HepG2 (cell line): ENCODE data around the gene LRGUK. TPM values are rescaled to one million over a fixed set of nuclear protein-coding genes. Genes with fewer than 3 reads are reported as not detected.

Source experiments
- ATAC-seq: fragments of 200-7000 bp; cut with Tn5 transposase; 3 replicates; pipeline ENCODE4 v1.9.1; 2020; ENCODE audit warnings: mild to moderate bottlenecking, moderate library complexity
- BruUV-seq: library from RNA; stranded (reverse); fragments of 400-500 nt; replicated peaks from 2 replicates; lab custom pipeline; 2021; lab: Mats Ljungman, UMichigan
- CTCF ChIA-PET: fragments of 300-600 bp; formaldehyde crosslinking; extraction: SDS; loops from one replicate; lab custom pipeline; 2021; ENCODE audit warnings: low total read pairs, inconsistent platforms, low intra/inter-chr PET ratio; lab: Yijun Ruan, JAX
- POLR2A ChIA-PET: fragments of 350-600 bp; sonication (Branson Sonifier 250); formaldehyde crosslinking; loops from one replicate; lab custom pipeline; 2020; ENCODE audit warnings: antibody characterized with exemption, inconsistent platforms; lab: Yijun Ruan, JAX
- DNase-seq: peaks from one replicate; pipeline ENCODE4 v3.0.0-alpha.2; 2015; ENCODE audit warnings: low spot score
- FAIRE-seq: peaks from 3 replicates; lab custom pipeline; 2011; peaks lifted over from hg19 to GRCh38; lab: Jason Lieb, UNC
- H2AFZ ChIP-seq: one replicate; pipeline ENCODE4 v1.6.1; 2011; ENCODE audit warnings: low read length, inconsistent platforms
- H3K27ac ChIP-seq: fragments of 300-600 bp; 3 replicates; pipeline ENCODE4 v1.8.0; 2011; ENCODE audit warnings: mixed run types, mild to moderate bottlenecking, mixed read lengths, low read length, inconsistent platforms; ENCODE audit not compliant: insufficient read depth; ENCODE audit errors: extremely low read length
- H3K27me3 ChIP-seq, 2 experiments: fragments of 200-600 bp in 1 of 2; 2 replicates in 1 of 2; 3 replicates in 1 of 2; pipeline versions ENCODE4 v1.6.0 to v1.8.0; 2011; ENCODE audit warnings: low read length in 2 of 2, mild to moderate bottlenecking in 2 of 2, moderate library complexity in 2 of 2, inconsistent platforms in 1 of 2; ENCODE audit not compliant: insufficient read depth in 2 of 2, control insufficient read depth in 1 of 2
- H3K36me3 ChIP-seq, 2 experiments: fragments of 200-600 bp in 1 of 2; replicated peaks in 1 of 2; 2 replicates in 1 of 2; 3 replicates in 1 of 2; pipeline versions ENCODE4 v1.5.1 to v1.8.0; 2011; ENCODE audit warnings: low read length in 2 of 2, inconsistent platforms in 1 of 2; ENCODE audit not compliant: insufficient read depth in 2 of 2, control insufficient read depth in 1 of 2
- H3K4me1 ChIP-seq: 2 replicates; pipeline ENCODE4 v1.5.1; 2012; ENCODE audit warnings: low read length, inconsistent platforms; ENCODE audit not compliant: insufficient read depth
- H3K4me2 ChIP-seq: 2 replicates; pipeline ENCODE4 v1.6.0; 2011; ENCODE audit warnings: low read depth, low read length, inconsistent platforms
- H3K4me3 ChIP-seq, 3 experiments: fragments of 200-600 bp in 1 of 3; sonication (generic), shearing (Covaris generic) in 1 of 3; replicated peaks in 1 of 3; 2 replicates each; pipeline ENCODE4 v1.5.1; 2011 to 2016; ENCODE audit warnings: low read length in 3 of 3, inconsistent platforms in 2 of 3, low read depth in 2 of 3, mild to moderate bottlenecking in 2 of 3, control low read depth in 1 of 3, mixed read lengths in 1 of 3; ENCODE audit not compliant: insufficient read depth in 1 of 3
- H3K79me2 ChIP-seq: one replicate; pipeline ENCODE4 v1.6.1; 2011; ENCODE audit warnings: low read length, inconsistent platforms; ENCODE audit not compliant: insufficient read depth
- H3K9ac ChIP-seq: 2 replicates; pipeline ENCODE4 v1.6.0; 2011; ENCODE audit warnings: mild to moderate bottlenecking, low read depth, low read length, inconsistent platforms; ENCODE audit not compliant: insufficient read depth
- H3K9me3 ChIP-seq: 2 replicates; pipeline ENCODE4 v1.5.1; 2012; ENCODE audit warnings: mild to moderate bottlenecking, low read length
- H4K20me1 ChIP-seq: 2 replicates; pipeline ENCODE4 v1.6.0; 2011; ENCODE audit warnings: inconsistent platforms, mild to moderate bottlenecking, low read length, moderate library complexity; ENCODE audit not compliant: insufficient read depth
- BCLAF1 ChIP-seq: fragments of 450-650 bp; IDR thresholded peaks from 2 replicates; pipeline ENCODE4 v1.6.1; 2017; ENCODE audit warnings: mild to moderate bottlenecking
- CBX5 ChIP-seq: sonication (generic); formaldehyde crosslinking; IDR thresholded peaks from 2 replicates; pipeline ENCODE4 v1.4.0; 2020; ENCODE audit warnings: missing genetic modification reagents, borderline replicate concordance
- HMGA1 ChIP-seq: sonication (generic); formaldehyde crosslinking; conservative IDR thresholded peaks from 2 replicates; pipeline ENCODE4 v1.4.0; 2020; ENCODE audit warnings: missing genetic modification reagents
- MAZ ChIP-seq, 2 experiments: sonication (generic) in 1 of 2; formaldehyde crosslinking in 1 of 2; IDR thresholded peaks; 2 replicates each; pipeline versions ENCODE4 v1.5.0 to v1.6.1; 2012 to 2020; ENCODE audit warnings: low read depth in 2 of 2, mild to moderate bottlenecking in 2 of 2, borderline replicate concordance in 1 of 2, improper control_type of control experiment in 1 of 2, low read length in 1 of 2, missing genetic modification reagents in 1 of 2, moderate library complexity in 1 of 2
- MLLT10 ChIP-seq: sonication (generic); formaldehyde crosslinking; IDR thresholded peaks from 2 replicates; pipeline ENCODE4 v1.4.0; 2020; ENCODE audit warnings: missing genetic modification reagents
- PRPF4 ChIP-seq: fragments of 200-400 bp; formaldehyde crosslinking; IDR thresholded peaks from 2 replicates; pipeline ENCODE4 v1.6.1; 2016; ENCODE audit warnings: low read length, low read depth; ENCODE audit not compliant: poor library complexity, severe bottlenecking
- RBFOX2 ChIP-seq: fragments of 200-400 bp; formaldehyde crosslinking; IDR thresholded peaks from 2 replicates; pipeline ENCODE4 v1.6.1; 2017; ENCODE audit warnings: low read depth, mild to moderate bottlenecking, low read length
- SNAI1 ChIP-seq: sonication (generic); formaldehyde crosslinking; IDR thresholded peaks from 2 replicates; pipeline ENCODE4 v1.5.0; 2020; ENCODE audit warnings: mild to moderate bottlenecking, missing genetic modification reagents, borderline replicate concordance
- SSRP1 ChIP-seq: IDR thresholded peaks from 2 replicates; pipeline ENCODE4 v1.6.1; 2016; ENCODE audit warnings: control low read depth
- TMF1 ChIP-seq: sonication (generic); formaldehyde crosslinking; IDR thresholded peaks from 2 replicates; pipeline ENCODE4 v1.8.1; 2022; ENCODE audit warnings: low read depth, missing genetic modification reagents
- TOPORS ChIP-seq: sonication (generic); formaldehyde crosslinking; IDR thresholded peaks from 2 replicates; pipeline ENCODE4 v1.8.0; 2023; ENCODE audit warnings: mild to moderate bottlenecking, missing genetic modification reagents
- ZBED4 ChIP-seq: sonication (generic); formaldehyde crosslinking; IDR thresholded peaks from 2 replicates; pipeline ENCODE4 v1.4.0; 2020; ENCODE audit warnings: missing genetic modification reagents, borderline replicate concordance
- ZNF383 ChIP-seq: sonication (generic); formaldehyde crosslinking; IDR thresholded peaks from 2 replicates; pipeline ENCODE4 v1.4.0; 2020; ENCODE audit warnings: missing genetic modification reagents, mild to moderate bottlenecking, borderline replicate concordance
- ZNF660 ChIP-seq: sonication (generic); formaldehyde crosslinking; IDR thresholded peaks from 2 replicates; pipeline ENCODE4 v1.5.1; 2020; ENCODE audit warnings: mild to moderate bottlenecking, low read depth, missing genetic modification reagents, borderline replicate concordance
- ZNF790 ChIP-seq: sonication (generic); formaldehyde crosslinking; IDR thresholded peaks from 2 replicates; pipeline ENCODE4 v1.8.0; 2022; ENCODE audit warnings: missing genetic modification reagents, mild to moderate bottlenecking, borderline replicate concordance
- WGBS: methylation state at CpG from one replicate; pipeline ENCODE4 v1.1.6; 2017; ENCODE audit warnings: low lambda C conversion rate; 5-methylcytosine and 5-hydroxymethylcytosine counted together
- in situ Hi-C: cut with HindIII; loops from 2 replicates; pipeline ENCODE4 v1.10.0; 2017; ENCODE audit warnings: low pct_unique_long_range_greater_than_20kb; ENCODE audit not compliant: extremely low pct_ligation_motif_present
- intact Hi-C: fragments of 100-400 bp; cut with micrococcal nuclease; formaldehyde crosslinking; loops from one replicate; pipeline ENCODE4 v1.10.0; 2022; ENCODE audit not compliant: unreplicated experiment
- polyA plus RNA-seq, 8 experiments: library from polyadenylated mRNA; depleted of rRNA in 3 of 8; stranded (reverse) in 7 of 8; unstranded in 1 of 8; fragments of >200 nt; fragmentation: Illumina TruSeq in 4 of 8; extraction: Trizol in 4 of 8; gene quantifications; 2 replicates each; pipeline versions ENCODE4 v1.2.1 to v1.2.3, GENCODE V29; 2011 to 2016; ENCODE audit warnings: low read depth in 4 of 8, missing spikeins in 1 of 8, mixed read lengths in 1 of 8; ENCODE audit not compliant: insufficient read depth in 1 of 8
- total RNA-seq, 5 experiments: library from RNA; depleted of rRNA; stranded (reverse); fragments of >200 nt; fragmentation: Illumina TruSeq; extraction: Trizol; gene quantifications; 2 replicates each; pipeline ENCODE4 v1.2.3, GENCODE V29; 2016; ENCODE audit warnings: low read depth in 1 of 5
- TF ChIP-seq, protein P1 (sequence below): sonication (generic); formaldehyde crosslinking; IDR thresholded peaks from 2 replicates; pipeline ENCODE4 v1.4.0; 2020; ENCODE audit warnings: missing genetic modification reagents, borderline replicate concordance

Gene LRGUK
- total and polyA plus RNA-seq, 2 of the 13 experiments (the other 11 are each of a cell fraction or from before 2014, with no cell fraction given), result 0.18 to 0.20 TPM

- FAIRE-seq, result no peak
- Histone ChIP-seq H3K27me3 (no peaks in the 10 kb centered on the region; a peak in 1 of 5 replicates), H3K4me2 (no peak overlapping the region), H3K9ac (no peak overlapping the region), H3K4me3 (no peak overlapping the region), H3K9me3 (no peaks in the 10 kb centered on the region), H2AFZ (no peak overlapping the region), H3K79me2 (no peaks in the 10 kb centered on the region), H3K4me1 (no peaks in the 10 kb centered on the region), H4K20me1 (no peaks in the 10 kb centered on the region), H3K36me3 (no peaks in the 10 kb centered on the region), H3K27ac (no peak overlapping the region)
- no peak for ATAC-seq
- no peak for DNase-seq
- ChIA-PET CTCF (no interaction called here), POLR2A (no interaction called here)
- in situ Hi-C loops (no loop called here), intact Hi-C loops (loop anchor here (10.0 kb wide), 1 partner anchor 86 kb away; no protein-coding TSS in a partner anchor)
- BruUV-seq, result no TSS peak
- 14% methylated on average over 2 of the region's 4 CpGs for WGBS
- TF ChIP-seq, protein P1, sequence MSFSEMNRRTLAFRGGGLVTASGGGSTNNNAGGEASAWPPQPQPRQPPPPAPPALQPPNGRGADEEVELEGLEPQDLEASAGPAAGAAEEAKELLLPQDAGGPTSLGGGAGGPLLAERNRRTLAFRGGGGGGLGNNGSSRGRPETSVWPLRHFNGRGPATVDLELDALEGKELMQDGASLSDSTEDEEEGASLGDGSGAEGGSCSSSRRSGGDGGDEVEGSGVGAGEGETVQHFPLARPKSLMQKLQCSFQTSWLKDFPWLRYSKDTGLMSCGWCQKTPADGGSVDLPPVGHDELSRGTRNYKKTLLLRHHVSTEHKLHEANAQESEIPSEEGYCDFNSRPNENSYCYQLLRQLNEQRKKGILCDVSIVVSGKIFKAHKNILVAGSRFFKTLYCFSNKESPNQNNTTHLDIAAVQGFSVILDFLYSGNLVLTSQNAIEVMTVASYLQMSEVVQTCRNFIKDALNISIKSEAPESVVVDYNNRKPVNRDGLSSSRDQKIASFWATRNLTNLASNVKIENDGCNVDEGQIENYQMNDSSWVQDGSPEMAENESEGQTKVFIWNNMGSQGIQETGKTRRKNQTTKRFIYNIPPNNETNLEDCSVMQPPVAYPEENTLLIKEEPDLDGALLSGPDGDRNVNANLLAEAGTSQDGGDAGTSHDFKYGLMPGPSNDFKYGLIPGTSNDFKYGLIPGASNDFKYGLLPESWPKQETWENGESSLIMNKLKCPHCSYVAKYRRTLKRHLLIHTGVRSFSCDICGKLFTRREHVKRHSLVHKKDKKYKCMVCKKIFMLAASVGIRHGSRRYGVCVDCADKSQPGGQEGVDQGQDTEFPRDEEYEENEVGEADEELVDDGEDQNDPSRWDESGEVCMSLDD (CRISPR knock-in tag), result no peak
- TF ChIP-seq MLLT10 (CRISPR knock-in tag) (no peak), ZNF660 (CRISPR knock-in tag) (no peak), ZNF383 (CRISPR knock-in tag) (no peak), SSRP1 (CRISPR knock-in tag) (no peak), SNAI1 (CRISPR knock-in tag) (no peak), TMF1 (CRISPR knock-in tag) (no peak), RBFOX2 (no peak), CBX5 (CRISPR knock-in tag) (no peak), MAZ (IDR thresholded peaks at IDR 0.05; ENCODE audit: borderline replicate concordance, low read depth, low read length) (no peak), MAZ (CRISPR knock-in tag; IDR thresholded peaks at IDR 0.05; ENCODE audit: low read depth) (no peak), TOPORS (CRISPR knock-in tag) (no peak), PRPF4 (no peak), ZBED4 (CRISPR knock-in tag) (no peak), HMGA1 (no peak), BCLAF1 (no peak), ZNF790 (no peak)
Observed at GRCh38 chr7:134120405-134120804, 6.7 kb upstream of the LRGUK start.
